HepG2 (cell line): ENCODE results near the gene SYCE3. TPM values are rescaled to one million over a fixed set of nuclear protein-coding genes. Genes with fewer than 3 reads are reported as not detected.

ENCODE experiments used
- ATAC-seq: fragments of 200-7000 bp; cut with Tn5 transposase; 3 replicates; pipeline ENCODE4 v1.9.1; 2020; ENCODE audit warnings: mild to moderate bottlenecking, moderate library complexity
- BruUV-seq: library from RNA; stranded (reverse); fragments of 400-500 nt; replicated peaks from 2 replicates; lab custom pipeline; 2021; lab: Mats Ljungman, UMichigan
- CTCF ChIA-PET: fragments of 300-600 bp; formaldehyde crosslinking; extraction: SDS; loops from one replicate; lab custom pipeline; 2021; ENCODE audit warnings: low total read pairs, inconsistent platforms, low intra/inter-chr PET ratio; lab: Yijun Ruan, JAX
- POLR2A ChIA-PET: fragments of 350-600 bp; sonication (Branson Sonifier 250); formaldehyde crosslinking; loops from one replicate; lab custom pipeline; 2020; ENCODE audit warnings: antibody characterized with exemption, inconsistent platforms; lab: Yijun Ruan, JAX
- DNase-seq: peaks from one replicate; pipeline ENCODE4 v3.0.0-alpha.2; 2015; ENCODE audit warnings: low spot score
- FAIRE-seq: peaks from 3 replicates; lab custom pipeline; 2011; peaks lifted over from hg19 to GRCh38; lab: Jason Lieb, UNC
- H2AFZ ChIP-seq: one replicate; pipeline ENCODE4 v1.6.1; 2011; ENCODE audit warnings: low read length, inconsistent platforms
- H3K27ac ChIP-seq: fragments of 300-600 bp; 3 replicates; pipeline ENCODE4 v1.8.0; 2011; ENCODE audit warnings: mixed run types, mild to moderate bottlenecking, mixed read lengths, low read length, inconsistent platforms; ENCODE audit not compliant: insufficient read depth; ENCODE audit errors: extremely low read length
- H3K27me3 ChIP-seq, 2 experiments: fragments of 200-600 bp in 1 of 2; 2 replicates in 1 of 2; 3 replicates in 1 of 2; pipeline versions ENCODE4 v1.6.0 to v1.8.0; 2011; ENCODE audit warnings: low read length in 2 of 2, mild to moderate bottlenecking in 2 of 2, moderate library complexity in 2 of 2, inconsistent platforms in 1 of 2; ENCODE audit not compliant: insufficient read depth in 2 of 2, control insufficient read depth in 1 of 2
- H3K36me3 ChIP-seq, 2 experiments: fragments of 200-600 bp in 1 of 2; replicated peaks in 1 of 2; 2 replicates in 1 of 2; 3 replicates in 1 of 2; pipeline versions ENCODE4 v1.5.1 to v1.8.0; 2011; ENCODE audit warnings: low read length in 2 of 2, inconsistent platforms in 1 of 2; ENCODE audit not compliant: insufficient read depth in 2 of 2, control insufficient read depth in 1 of 2
- H3K4me1 ChIP-seq: 2 replicates; pipeline ENCODE4 v1.5.1; 2012; ENCODE audit warnings: low read length, inconsistent platforms; ENCODE audit not compliant: insufficient read depth
- H3K4me2 ChIP-seq: 2 replicates; pipeline ENCODE4 v1.6.0; 2011; ENCODE audit warnings: low read depth, low read length, inconsistent platforms
- H3K4me3 ChIP-seq, 3 experiments: fragments of 200-600 bp in 1 of 3; sonication (generic), shearing (Covaris generic) in 1 of 3; replicated peaks in 1 of 3; 2 replicates each; pipeline ENCODE4 v1.5.1; 2011 to 2016; ENCODE audit warnings: low read length in 3 of 3, inconsistent platforms in 2 of 3, low read depth in 2 of 3, mild to moderate bottlenecking in 2 of 3, control low read depth in 1 of 3, mixed read lengths in 1 of 3; ENCODE audit not compliant: insufficient read depth in 1 of 3
- H3K79me2 ChIP-seq: one replicate; pipeline ENCODE4 v1.6.1; 2011; ENCODE audit warnings: low read length, inconsistent platforms; ENCODE audit not compliant: insufficient read depth
- H3K9ac ChIP-seq: 2 replicates; pipeline ENCODE4 v1.6.0; 2011; ENCODE audit warnings: mild to moderate bottlenecking, low read depth, low read length, inconsistent platforms; ENCODE audit not compliant: insufficient read depth
- H3K9me3 ChIP-seq: 2 replicates; pipeline ENCODE4 v1.5.1; 2012; ENCODE audit warnings: mild to moderate bottlenecking, low read length
- H4K20me1 ChIP-seq: 2 replicates; pipeline ENCODE4 v1.6.0; 2011; ENCODE audit warnings: inconsistent platforms, mild to moderate bottlenecking, low read length, moderate library complexity; ENCODE audit not compliant: insufficient read depth
- FOXO4 ChIP-seq: sonication (generic); formaldehyde crosslinking; conservative IDR thresholded peaks from 2 replicates; pipeline ENCODE4 v1.8.1; 2023; ENCODE audit warnings: missing genetic modification reagents
- HOXD1 ChIP-seq: sonication (generic); formaldehyde crosslinking; IDR thresholded peaks from 2 replicates; pipeline ENCODE4 v1.5.0; 2020; ENCODE audit warnings: missing genetic modification reagents
- PLRG1 ChIP-seq: fragments of 450-650 bp; conservative IDR thresholded peaks from 2 replicates; pipeline ENCODE4 v1.6.1; 2016
- PREB ChIP-seq: sonication (generic); formaldehyde crosslinking; IDR thresholded peaks from 2 replicates; pipeline ENCODE4 v1.4.0; 2020; ENCODE audit warnings: missing genetic modification reagents
- RBM39 ChIP-seq: fragments of 200-400 bp; formaldehyde crosslinking; IDR thresholded peaks from one replicate; pipeline ENCODE4 v1.6.1; 2018; ENCODE audit warnings: antibody characterized with exemption, mild to moderate bottlenecking, low read depth, low read length; ENCODE audit not compliant: poor library complexity, severe bottlenecking
- SKI ChIP-seq: fragments of 450-650 bp; IDR thresholded peaks from one replicate; pipeline ENCODE4 v1.6.1; 2018; ENCODE audit warnings: mild to moderate bottlenecking; ENCODE audit not compliant: partially characterized antibody
- ZFP62 ChIP-seq: sonication (generic); formaldehyde crosslinking; IDR thresholded peaks from 2 replicates; pipeline ENCODE4 v1.4.0; 2020; ENCODE audit warnings: missing genetic modification reagents
- ZNF503 ChIP-seq: sonication (generic); formaldehyde crosslinking; IDR thresholded peaks from 2 replicates; pipeline ENCODE4 v1.4.0; 2020; ENCODE audit warnings: missing genetic modification reagents
- ZNF543 ChIP-seq: sonication (generic); formaldehyde crosslinking; IDR thresholded peaks from 2 replicates; pipeline ENCODE4 v1.4.0; 2020; ENCODE audit warnings: mild to moderate bottlenecking, missing genetic modification reagents
- ZNF589 ChIP-seq: sonication (generic); formaldehyde crosslinking; conservative IDR thresholded peaks from 2 replicates; pipeline ENCODE4 v1.8.0; 2022; ENCODE audit warnings: mild to moderate bottlenecking, moderate library complexity, missing genetic modification reagents
- ZNF644 ChIP-seq: IDR thresholded peaks from 2 replicates; pipeline ENCODE4 v1.6.1; 2016; ENCODE audit warnings: low read depth
- ZNF687 ChIP-seq: sonication (generic); formaldehyde crosslinking; IDR thresholded peaks from 2 replicates; pipeline ENCODE4 v1.5.1; 2020; ENCODE audit warnings: mild to moderate bottlenecking, missing genetic modification reagents, moderate library complexity
- ZNF839 ChIP-seq: sonication (generic); formaldehyde crosslinking; IDR thresholded peaks from 2 replicates; pipeline ENCODE4 v1.4.0; 2020; ENCODE audit warnings: missing genetic modification reagents, mild to moderate bottlenecking, borderline replicate concordance
- WGBS: methylation state at CpG from one replicate; pipeline ENCODE4 v1.1.6; 2017; ENCODE audit warnings: low lambda C conversion rate; 5-methylcytosine and 5-hydroxymethylcytosine counted together
- in situ Hi-C: cut with HindIII; loops from 2 replicates; pipeline ENCODE4 v1.10.0; 2017; ENCODE audit warnings: low pct_unique_long_range_greater_than_20kb; ENCODE audit not compliant: extremely low pct_ligation_motif_present
- intact Hi-C: fragments of 100-400 bp; cut with micrococcal nuclease; formaldehyde crosslinking; loops from one replicate; pipeline ENCODE4 v1.10.0; 2022; ENCODE audit not compliant: unreplicated experiment
- polyA plus RNA-seq, 8 experiments: library from polyadenylated mRNA; depleted of rRNA in 3 of 8; stranded (reverse) in 7 of 8; unstranded in 1 of 8; fragments of >200 nt; fragmentation: Illumina TruSeq in 4 of 8; extraction: Trizol in 4 of 8; gene quantifications; 2 replicates each; pipeline versions ENCODE4 v1.2.1 to v1.2.3, GENCODE V29; 2011 to 2016; ENCODE audit warnings: low read depth in 4 of 8, missing spikeins in 1 of 8, mixed read lengths in 1 of 8; ENCODE audit not compliant: insufficient read depth in 1 of 8
- total RNA-seq, 5 experiments: library from RNA; depleted of rRNA; stranded (reverse); fragments of >200 nt; fragmentation: Illumina TruSeq; extraction: Trizol; gene quantifications; 2 replicates each; pipeline ENCODE4 v1.2.3, GENCODE V29; 2016; ENCODE audit warnings: low read depth in 1 of 5

The SYCE3 gene
- total and polyA plus RNA-seq, 2 of the 13 experiments (the other 11 are each of a cell fraction or from before 2014, with no cell fraction given), result not detected

GRCh38 chr22:50570861-50571260, 8.1 kb upstream of the SYCE3 start (continued):
- TF ChIP-seq ZNF687 (CRISPR knock-in tag), result 0 out of 2 replicates have a peak, but pooled peaks have one; percentile 2
- no peak for TF ChIP-seq ZNF839
- 0 out of 2 replicates have a peak, but pooled peaks have one; percentile 29 for TF ChIP-seq FOXO4 (CRISPR knock-in tag)
- no peak for TF ChIP-seq ZFP62 (CRISPR knock-in tag)
- TF ChIP-seq, all 625 proteins: peak for 2

GRCh38 chr22:50569896-50570535, 7.3 kb upstream of the SYCE3 start:
- no peak for DNase-seq
- H3K4me2 ChIP-seq, result no peak overlapping the region; the same call in 1 of the 2 replicates
- H3K27ac ChIP-seq, result peak overlapping the region; percentile 83
- POLR2A ChIA-PET, result interaction anchor here (1.2 to 3.2 kb wide), 6 partner anchors 12 to 130 kb away, joined by 4 to 30 read pairs (median 6); partner anchors contain the start of genes CHKB, KLHDC7B and SCO2
- CTCF ChIA-PET, result no interaction called here
- WGBS, result 93% methylated on average over 12 of the region's 13 CpGs
- no peak for FAIRE-seq
- H3K9ac ChIP-seq, result peak overlapping the region; percentile 47; the same call in 1 of the 2 replicates
- in situ Hi-C loops (loop anchor here (5.0 kb wide), 1 partner anchor 38 kb away; the partner anchor contains the start of gene TYMP), intact Hi-C loops (no loop called here)
- peaks cover 29% of the 10 kb centered on the region for H3K4me1 ChIP-seq
- H3K4me3 ChIP-seq, result no peak overlapping the region
- no peaks in the 10 kb centered on the region for H3K79me2 ChIP-seq
- no peak for ATAC-seq
- no peaks in the 10 kb centered on the region for H3K9me3 ChIP-seq
- H3K27me3 ChIP-seq, result no peaks in the 10 kb centered on the region
- no TSS peak for BruUV-seq
- H3K36me3 ChIP-seq, result peaks cover 4 to 5% of the 10 kb centered on the region in 2 experiments; a peak in 2 of 5 replicates
- no peak overlapping the region for H2AFZ ChIP-seq
- no peaks in the 10 kb centered on the region for H4K20me1 ChIP-seq
- TF ChIP-seq PLRG1 (no peak), ZNF543 (CRISPR knock-in tag) (no peak), ZNF503 (CRISPR knock-in tag) (no peak), SKI (no peak), RBM39 (no peak), PREB (CRISPR knock-in tag) (no peak), ZNF589 (CRISPR knock-in tag) (no peak), ZNF644 (CRISPR knock-in tag) (no peak), HOXD1 (CRISPR knock-in tag) (no peak)
